HepG2 (cell line): Measurements from ENCODE around the gene SEC61G. TPM values are rescaled to one million over a fixed set of nuclear protein-coding genes. Genes with fewer than 3 reads are reported as not detected.

ENCODE experiments used
- AGO1 ChIP-seq: fragments of 200-400 bp; formaldehyde crosslinking; IDR thresholded peaks from 2 replicates; pipeline ENCODE4 v1.6.1; 2017; ENCODE audit warnings: mild to moderate bottlenecking, low read depth, low read length, moderate library complexity; ENCODE audit not compliant: poor library complexity, severe bottlenecking
- ATF5 ChIP-seq: sonication (generic); formaldehyde crosslinking; IDR thresholded peaks from 2 replicates; pipeline ENCODE4 v1.4.0; 2020; ENCODE audit warnings: mild to moderate bottlenecking, low read depth, missing genetic modification reagents
- BORCS8-MEF2B ChIP-seq: sonication (generic); formaldehyde crosslinking; IDR thresholded peaks from 2 replicates; pipeline ENCODE4 v1.8.0; 2022; ENCODE audit warnings: mild to moderate bottlenecking, missing genetic modification reagents
- GMEB2 ChIP-seq: IDR thresholded peaks from 2 replicates; pipeline ENCODE4 v1.6.1; 2016; ENCODE audit warnings: missing biosample characterization, missing genetic modification reagents, low read depth
- KAT8 ChIP-seq: IDR thresholded peaks from 2 replicates; pipeline ENCODE4 v1.6.1; 2016; ENCODE audit warnings: missing genetic modification reagents, missing compliant biosample characterization
- KLF11 ChIP-seq: IDR thresholded peaks from 2 replicates; pipeline ENCODE4 v1.6.1; 2016; ENCODE audit warnings: missing compliant biosample characterization
- MIXL1 ChIP-seq: IDR thresholded peaks from 2 replicates; pipeline ENCODE4 v1.6.1; 2016
- MYNN ChIP-seq: sonication (generic); formaldehyde crosslinking; IDR thresholded peaks from 2 replicates; pipeline ENCODE4 v1.4.0; 2020; ENCODE audit warnings: mild to moderate bottlenecking, low read depth, missing genetic modification reagents
- MZF1 ChIP-seq: sonication (generic); formaldehyde crosslinking; IDR thresholded peaks from 2 replicates; pipeline ENCODE4 v1.8.1; 2023; ENCODE audit warnings: mild to moderate bottlenecking, missing genetic modification reagents, borderline replicate concordance
- NR1H2 ChIP-seq: sonication (generic); formaldehyde crosslinking; IDR thresholded peaks from 2 replicates; pipeline ENCODE4 v1.8.1; 2022; ENCODE audit warnings: low read depth, missing genetic modification reagents, borderline replicate concordance
- ONECUT2 ChIP-seq: sonication (generic); formaldehyde crosslinking; IDR thresholded peaks from 2 replicates; pipeline ENCODE4 v1.4.0; 2020; ENCODE audit warnings: missing genetic modification reagents
- RXRA ChIP-seq: sonication (generic); formaldehyde crosslinking; IDR thresholded peaks from 2 replicates; pipeline ENCODE4 v1.5.1; 2020; ENCODE audit warnings: missing genetic modification reagents
- SAP130 ChIP-seq: IDR thresholded peaks from 2 replicates; pipeline ENCODE4 v1.6.1; 2016; ENCODE audit warnings: low read depth
- SIX1 ChIP-seq: sonication (generic); formaldehyde crosslinking; IDR thresholded peaks from 2 replicates; pipeline ENCODE4 v1.4.0; 2020; ENCODE audit warnings: missing genetic modification reagents, borderline replicate concordance
- TBL1XR1 ChIP-seq: fragments of 150-350 bp; IDR thresholded peaks from 2 replicates; pipeline ENCODE4 v1.6.1; 2014; ENCODE audit warnings: borderline replicate concordance, low read length; ENCODE audit not compliant: partially characterized antibody
- TBP ChIP-seq: sonication (generic); formaldehyde crosslinking; IDR thresholded peaks from 2 replicates; pipeline ENCODE4 v1.5.0; 2020; ENCODE audit warnings: missing genetic modification reagents
- XRCC5 ChIP-seq: fragments of 200-400 bp; formaldehyde crosslinking; optimal IDR thresholded peaks from 2 replicates; pipeline ENCODE3; 2017; ENCODE audit warnings: mild to moderate bottlenecking, low read length
- ZNF124 ChIP-seq: sonication (generic); formaldehyde crosslinking; IDR thresholded peaks from 2 replicates; pipeline ENCODE4 v1.4.0; 2020; ENCODE audit warnings: missing genetic modification reagents
- ZNF207 ChIP-seq: fragments of 450-650 bp; IDR thresholded peaks from 2 replicates; pipeline ENCODE4 v1.6.1; 2016; ENCODE audit warnings: antibody characterized with exemption, borderline replicate concordance
- ZNF558 ChIP-seq: sonication (generic); formaldehyde crosslinking; IDR thresholded peaks from 2 replicates; pipeline ENCODE4 v1.9.0; 2022; ENCODE audit warnings: mild to moderate bottlenecking, missing genetic modification reagents, borderline replicate concordance
- ZNF703 ChIP-seq: sonication (generic); formaldehyde crosslinking; IDR thresholded peaks from 2 replicates; pipeline ENCODE4 v1.5.1; 2020; ENCODE audit warnings: missing genetic modification reagents, mild to moderate bottlenecking, moderate library complexity, borderline replicate concordance
- ZNF800 ChIP-seq: sonication (generic); formaldehyde crosslinking; IDR thresholded peaks from 2 replicates; pipeline ENCODE4 v1.4.0; 2020; ENCODE audit warnings: missing genetic modification reagents
- polyA plus RNA-seq, 8 experiments: library from polyadenylated mRNA; depleted of rRNA in 3 of 8; stranded (reverse) in 7 of 8; unstranded in 1 of 8; fragments of >200 nt; fragmentation: Illumina TruSeq in 4 of 8; extraction: Trizol in 4 of 8; gene quantifications; 2 replicates each; pipeline versions ENCODE4 v1.2.1 to v1.2.3, GENCODE V29; 2011 to 2016; ENCODE audit warnings: low read depth in 4 of 8, missing spikeins in 1 of 8, mixed read lengths in 1 of 8; ENCODE audit not compliant: insufficient read depth in 1 of 8
- total RNA-seq, 5 experiments: library from RNA; depleted of rRNA; stranded (reverse); fragments of >200 nt; fragmentation: Illumina TruSeq; extraction: Trizol; gene quantifications; 2 replicates each; pipeline ENCODE4 v1.2.3, GENCODE V29; 2016; ENCODE audit warnings: low read depth in 1 of 5
- TF ChIP-seq, protein P1 (sequence below): sonication (generic); formaldehyde crosslinking; IDR thresholded peaks from 2 replicates; pipeline ENCODE4 v1.4.0; 2020; ENCODE audit warnings: missing genetic modification reagents

Gene SEC61G
- total and polyA plus RNA-seq, 2 of the 13 experiments (the other 11 are each of a cell fraction or from before 2014, with no cell fraction given) = 126 to 328 TPM

- TF ChIP-seq ZNF800 (CRISPR knock-in tag) (no peak), MYNN (CRISPR knock-in tag) (no peak; the same call in 1 of the 2 replicates), XRCC5 (peak; percentile 26), NR1H2 (peak; percentile 74; the same call in 1 of the 2 replicates), TBP (CRISPR knock-in tag) (0 out of 2 replicates have a peak, but pooled peaks have one; percentile 75), ONECUT2 (CRISPR knock-in tag) (no peak), TBL1XR1 (no peak), GMEB2 (CRISPR knock-in tag) (peak; percentile 63; the same call in 1 of the 2 replicates), AGO1 (no peak), ATF5 (CRISPR knock-in tag) (peak; percentile 88; the same call in 1 of the 2 replicates), ZNF207 (no peak), SIX1 (CRISPR knock-in tag) (no peak), ZNF703 (CRISPR knock-in tag) (peak; percentile 62; the same call in 1 of the 2 replicates), KAT8 (CRISPR knock-in tag) (peak; percentile 91), ZNF124 (CRISPR knock-in tag) (no peak), MIXL1 (no peak; the same call in 1 of the 2 replicates), RXRA (CRISPR knock-in tag) (no peak; the same call in none of the 2 replicates), ZNF558 (CRISPR knock-in tag) (peak; percentile 72; the same call in 1 of the 2 replicates), BORCS8-MEF2B (CRISPR knock-in tag) (peak; percentile 76), KLF11 (CRISPR knock-in tag) (no peak; the same call in 1 of the 2 replicates), SAP130 (CRISPR knock-in tag) (peak; percentile 74), MZF1 (CRISPR knock-in tag) (no peak)
- TF ChIP-seq, protein P1, sequence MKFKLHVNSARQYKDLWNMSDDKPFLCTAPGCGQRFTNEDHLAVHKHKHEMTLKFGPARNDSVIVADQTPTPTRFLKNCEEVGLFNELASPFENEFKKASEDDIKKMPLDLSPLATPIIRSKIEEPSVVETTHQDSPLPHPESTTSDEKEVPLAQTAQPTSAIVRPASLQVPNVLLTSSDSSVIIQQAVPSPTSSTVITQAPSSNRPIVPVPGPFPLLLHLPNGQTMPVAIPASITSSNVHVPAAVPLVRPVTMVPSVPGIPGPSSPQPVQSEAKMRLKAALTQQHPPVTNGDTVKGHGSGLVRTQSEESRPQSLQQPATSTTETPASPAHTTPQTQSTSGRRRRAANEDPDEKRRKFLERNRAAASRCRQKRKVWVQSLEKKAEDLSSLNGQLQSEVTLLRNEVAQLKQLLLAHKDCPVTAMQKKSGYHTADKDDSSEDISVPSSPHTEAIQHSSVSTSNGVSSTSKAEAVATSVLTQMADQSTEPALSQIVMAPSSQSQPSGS (CRISPR knock-in tag) = no peak; the same call in 1 of the 2 replicates
Observed at GRCh38 chr7:54758702-54759592, at the start of gene SEC61G (continued).
